Subcutaneous abdominal adipose tissue (tissue), 5 donors: Measurements from ENCODE around the gene NSMF.
A peak's percentile ranks its signal among the peaks of the same experiment; 100 is the strongest.
"Not testable (repeated sequence)": the region's sequence is repeated elsewhere in the genome, so short reads cannot be mapped to it uniquely, and the experiment has no call there.

Source experiments
- H3K27ac ChIP-seq: one replicate; pipeline ENCODE4 v1.7.0; 2013; ENCODE audit warnings: low read depth, mild to moderate bottlenecking, inconsistent platforms, low read length, moderate library complexity
- H3K27me3 ChIP-seq, 5 donors: one replicate each; pipeline ENCODE4 v1.7.0; 2013; ENCODE audit warnings: low read length in 5 of 5, inconsistent platforms in 1 of 5; ENCODE audit not compliant: control insufficient read depth in 5 of 5, insufficient read depth in 4 of 5
- H3K36me3 ChIP-seq, 5 donors: one replicate each; pipeline ENCODE4 v1.7.0; 2013; ENCODE audit warnings: low read length in 5 of 5; ENCODE audit not compliant: control insufficient read depth in 5 of 5, insufficient read depth in 5 of 5
- H3K4me1 ChIP-seq, 5 donors: one replicate each; pipeline ENCODE4 v1.7.0; 2013; ENCODE audit warnings: low read length in 5 of 5, mild to moderate bottlenecking in 3 of 5, moderate library complexity in 1 of 5; ENCODE audit not compliant: control insufficient read depth in 5 of 5, insufficient read depth in 5 of 5
- H3K4me3 ChIP-seq, 5 donors: one replicate each; pipeline ENCODE4 v1.7.0; 2013; ENCODE audit warnings: low read length in 5 of 5, low read depth in 1 of 5
- H3K9ac ChIP-seq, 5 donors: one replicate each; pipeline ENCODE4 v1.7.0; 2013; ENCODE audit warnings: low read length in 5 of 5, mild to moderate bottlenecking in 4 of 5, moderate library complexity in 3 of 5
- H3K9me3 ChIP-seq, 5 donors: one replicate each; pipeline ENCODE4 v1.7.0; 2013; ENCODE audit warnings: low read length in 5 of 5; ENCODE audit not compliant: control insufficient read depth in 5 of 5
- donor health status: healthy.
- donor health status: healthy.
- donor health status: healthy.
- donor health status: healthy.
- donor health status: healthy.

Gene NSMF

GRCh38 chr9:137453643-137454081, 5.5 kb downstream of the NSMF start:
- no peaks in the 10 kb centered on the region for H3K9me3 ChIP-seq
- no peak overlapping the region for H3K27ac ChIP-seq
- peak overlapping the region in 4 of 5 donors; percentile 26 to 46 (median 42) for H3K4me3 ChIP-seq
- H3K36me3 ChIP-seq: peaks cover 0 to 29% (median 14%) of the 10 kb centered on the region in 5 donors
- H3K27me3 ChIP-seq: no peaks in the 10 kb centered on the region
- peak overlapping the region in 1 of 5 donors; percentile 35 for H3K9ac ChIP-seq
- H3K4me1 ChIP-seq: peaks cover 0 to 50% (median 36%) of the 10 kb centered on the region in 5 donors

- Histone ChIP-seq H3K9ac (peak overlapping the region in 1 of 5 donors; percentile 35), H3K4me1 (peaks cover 0 to 43% (median 30%) of the 10 kb centered on the region in 5 donors), H3K9me3 (no peaks in the 10 kb centered on the region), H3K4me3 (peak overlapping the region in 3 of 5 donors; percentile 39 to 46 (median 44)), H3K27ac (no peak overlapping the region), H3K27me3 (no peaks in the 10 kb centered on the region), H3K36me3 (peaks cover 0 to 32% (median 16%) of the 10 kb centered on the region in 5 donors)
These were observed 6.1 kb downstream of the NSMF start for GRCh38 chr9:137452761-137453642.

- H3K9ac ChIP-seq: no peak overlapping the region
- H3K4me3 ChIP-seq: no peak overlapping the region
- H3K4me1 ChIP-seq: peaks cover 0 to 36% (median 29%) of the 10 kb centered on the region in 5 donors
- H3K9me3 ChIP-seq: no peaks in the 10 kb centered on the region
- no peak overlapping the region for H3K27ac ChIP-seq
- H3K36me3 ChIP-seq: peaks cover 0 to 29% (median 14%) of the 10 kb centered on the region in 5 donors
- no peaks in the 10 kb centered on the region for H3K27me3 ChIP-seq
These were observed 7.0 kb downstream of the NSMF start for GRCh38 chr9:137452006-137452760.

GRCh38 chr9:137451264-137452005, 7.7 kb downstream of the NSMF start:
- peaks cover 0 to 39% (median 25%) of the 10 kb centered on the region in 5 donors for H3K4me1 ChIP-seq
- H3K36me3 ChIP-seq: peaks cover 0 to 23% (median 11%) of the 10 kb centered on the region in 5 donors
- H3K4me3 ChIP-seq, H3K9ac ChIP-seq, H3K27ac ChIP-seq, H3K27me3 ChIP-seq, H3K9me3 ChIP-seq: not testable (repeated sequence)

GRCh38 chr9:137450539-137451222, 8.5 kb downstream of the NSMF start:
- H3K27me3 ChIP-seq, H3K27ac ChIP-seq, H3K9me3 ChIP-seq, H3K4me3 ChIP-seq, H3K9ac ChIP-seq: not testable (repeated sequence)
- peaks cover 0 to 40% (median 21%) of the 10 kb centered on the region in 5 donors for H3K4me1 ChIP-seq
- H3K36me3 ChIP-seq: peaks cover 0 to 22% (median 11%) of the 10 kb centered on the region in 5 donors

- H3K27ac ChIP-seq: no peak overlapping the region
- no peak overlapping the region for H3K4me3 ChIP-seq
- H3K4me1 ChIP-seq: peaks cover 0 to 40% (median 25%) of the 10 kb centered on the region in 5 donors
- H3K9me3 ChIP-seq: no peaks in the 10 kb centered on the region
- H3K36me3 ChIP-seq: peaks cover 0 to 22% (median 11%) of the 10 kb centered on the region in 5 donors
- peaks cover 0 to 3% (median 0%) of the 10 kb centered on the region in 5 donors for H3K27me3 ChIP-seq
- H3K9ac ChIP-seq: no peak overlapping the region
These were observed 9.1 kb downstream of the NSMF start for GRCh38 chr9:137449931-137450538.

- H3K9ac ChIP-seq: no peak overlapping the region
- peaks cover 0 to 32% (median 18%) of the 10 kb centered on the region in 5 donors for H3K4me1 ChIP-seq
- H3K27me3 ChIP-seq: peaks cover 0 to 3% (median 0%) of the 10 kb centered on the region in 5 donors
- H3K9me3 ChIP-seq: no peaks in the 10 kb centered on the region
- H3K27ac ChIP-seq: no peak overlapping the region
- no peak overlapping the region for H3K4me3 ChIP-seq
- H3K36me3 ChIP-seq: peaks cover 0 to 22% (median 11%) of the 10 kb centered on the region in 5 donors
These were observed 9.9 kb downstream of the NSMF start for GRCh38 chr9:137449081-137449844.

GRCh38 chr9:137448602-137448962, 10.6 kb downstream of the NSMF start:
- H3K9me3 ChIP-seq: no peaks in the 10 kb centered on the region
- H3K4me3 ChIP-seq: no peak overlapping the region
- H3K4me1 ChIP-seq: peaks cover 0 to 29% (median 15%) of the 10 kb centered on the region in 5 donors
- H3K36me3 ChIP-seq: peaks cover 0 to 22% (median 11%) of the 10 kb centered on the region in 5 donors
- H3K27ac ChIP-seq: no peak overlapping the region
- no peak overlapping the region for H3K9ac ChIP-seq
- peaks cover 0 to 3% (median 0%) of the 10 kb centered on the region in 5 donors for H3K27me3 ChIP-seq
